Measurements from ENCODE around the gene CIITA.

GRCh38 chr16:10862438-10862837 is 14.6 kb upstream of the CIITA start:
- TF ChIP-seq, protein P1, sequence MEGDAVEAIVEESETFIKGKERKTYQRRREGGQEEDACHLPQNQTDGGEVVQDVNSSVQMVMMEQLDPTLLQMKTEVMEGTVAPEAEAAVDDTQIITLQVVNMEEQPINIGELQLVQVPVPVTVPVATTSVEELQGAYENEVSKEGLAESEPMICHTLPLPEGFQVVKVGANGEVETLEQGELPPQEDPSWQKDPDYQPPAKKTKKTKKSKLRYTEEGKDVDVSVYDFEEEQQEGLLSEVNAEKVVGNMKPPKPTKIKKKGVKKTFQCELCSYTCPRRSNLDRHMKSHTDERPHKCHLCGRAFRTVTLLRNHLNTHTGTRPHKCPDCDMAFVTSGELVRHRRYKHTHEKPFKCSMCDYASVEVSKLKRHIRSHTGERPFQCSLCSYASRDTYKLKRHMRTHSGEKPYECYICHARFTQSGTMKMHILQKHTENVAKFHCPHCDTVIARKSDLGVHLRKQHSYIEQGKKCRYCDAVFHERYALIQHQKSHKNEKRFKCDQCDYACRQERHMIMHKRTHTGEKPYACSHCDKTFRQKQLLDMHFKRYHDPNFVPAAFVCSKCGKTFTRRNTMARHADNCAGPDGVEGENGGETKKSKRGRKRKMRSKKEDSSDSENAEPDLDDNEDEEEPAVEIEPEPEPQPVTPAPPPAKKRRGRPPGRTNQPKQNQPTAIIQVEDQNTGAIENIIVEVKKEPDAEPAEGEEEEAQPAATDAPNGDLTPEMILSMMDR (IDR thresholded peaks at IDR 0.05), result no peak
- no peak for TF ChIP-seq EP300 (IDR thresholded peaks at IDR 0.05)
- no peak for TF ChIP-seq POLR2A (IDR thresholded peaks at IDR 0.05)
- TF ChIP-seq POLR2AphosphoS5 (IDR thresholded peaks at IDR 0.05), result peak in 2 of 3 donors; percentile 21 to 82

Measured in stomach (tissue), 4 donors.